ENCODE measurements around the gene PLPP6.

Gene PLPP6

GRCh38 chr9:4661611-4662010, 483 bp upstream of the PLPP6 start:
- Histone ChIP-seq H3K4me1 (ENCODE audit: control insufficient read depth, insufficient read depth, low read length) (peaks cover 16% of the 10 kb centered on the region), H3K9ac (ENCODE audit: low read length in 2 of 2) (peak overlapping the region; percentile 75 to 79), H3K4me3 (ENCODE audit: low read length in 2 of 2) (peak overlapping the region; percentile 80 to 83), H3K27ac (ENCODE audit: low read length) (peak overlapping the region; percentile 56), H3K27me3 (ENCODE audit: control insufficient read depth in 1 of 2, insufficient read depth in 2 of 2, low read length in 2 of 2) (no peaks in the 10 kb centered on the region), H3K36me3 (ENCODE audit: control insufficient read depth in 2 of 2, insufficient read depth in 2 of 2, low read length in 2 of 2) (no peaks in the 10 kb centered on the region), H3K9me3 (ENCODE audit: control insufficient read depth in 2 of 2, low read length in 2 of 2) (no peaks in the 10 kb centered on the region)

DNA sequence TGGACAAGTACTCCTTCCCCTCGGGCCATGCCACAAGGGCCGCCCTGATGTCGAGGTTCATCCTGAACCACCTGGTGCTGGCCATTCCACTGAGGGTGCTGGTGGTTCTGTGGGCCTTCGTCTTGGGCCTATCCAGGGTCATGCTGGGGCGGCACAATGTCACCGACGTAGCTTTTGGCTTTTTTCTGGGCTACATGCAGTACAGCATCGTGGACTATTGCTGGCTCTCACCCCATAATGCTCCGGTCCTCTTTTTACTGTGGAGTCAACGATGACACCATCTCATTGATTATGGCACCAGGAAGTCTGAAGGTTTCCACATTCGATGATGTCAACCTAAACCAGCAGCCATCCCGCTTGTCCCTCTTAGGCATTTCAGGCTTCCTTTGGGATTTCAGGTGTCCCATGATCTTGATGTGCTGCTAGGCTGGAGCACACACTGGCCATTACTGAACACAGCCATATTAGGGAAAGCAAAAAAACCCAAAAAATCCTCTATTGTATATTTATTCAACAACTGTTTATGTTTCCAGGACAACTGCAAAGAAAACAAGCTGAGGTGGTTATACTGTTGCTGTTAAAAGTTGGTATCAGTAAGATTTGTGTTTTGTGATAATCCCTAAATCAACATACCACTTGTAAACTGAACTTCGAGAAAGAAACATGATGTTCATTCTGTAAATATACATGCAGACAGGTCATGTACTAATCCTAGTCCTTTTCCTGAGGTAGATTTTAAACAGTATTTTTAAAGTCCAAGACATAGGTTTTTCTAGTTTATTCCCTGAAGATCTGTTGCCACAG, 1.1 kb downstream of the PLPP6 start:
- peak overlapping the region in 1 of 2 donors; percentile 9 for H3K9ac ChIP-seq (ENCODE audit: low read length in 2 of 2)
- no peaks in the 10 kb centered on the region for H3K9me3 ChIP-seq (ENCODE audit: control insufficient read depth in 2 of 2, low read length in 2 of 2)
- H3K27ac ChIP-seq (ENCODE audit: low read length), result peak overlapping the region; percentile 56
- H3K27me3 ChIP-seq (ENCODE audit: control insufficient read depth in 1 of 2, insufficient read depth in 2 of 2, low read length in 2 of 2), result no peaks in the 10 kb centered on the region
- peaks cover 16% of the 10 kb centered on the region for H3K4me1 ChIP-seq (ENCODE audit: control insufficient read depth, insufficient read depth, low read length)
- peak overlapping the region; percentile 80 to 83 for H3K4me3 ChIP-seq (ENCODE audit: low read length in 2 of 2)
- H3K36me3 ChIP-seq (ENCODE audit: control insufficient read depth in 2 of 2, insufficient read depth in 2 of 2, low read length in 2 of 2), result no peaks in the 10 kb centered on the region

DNA sequence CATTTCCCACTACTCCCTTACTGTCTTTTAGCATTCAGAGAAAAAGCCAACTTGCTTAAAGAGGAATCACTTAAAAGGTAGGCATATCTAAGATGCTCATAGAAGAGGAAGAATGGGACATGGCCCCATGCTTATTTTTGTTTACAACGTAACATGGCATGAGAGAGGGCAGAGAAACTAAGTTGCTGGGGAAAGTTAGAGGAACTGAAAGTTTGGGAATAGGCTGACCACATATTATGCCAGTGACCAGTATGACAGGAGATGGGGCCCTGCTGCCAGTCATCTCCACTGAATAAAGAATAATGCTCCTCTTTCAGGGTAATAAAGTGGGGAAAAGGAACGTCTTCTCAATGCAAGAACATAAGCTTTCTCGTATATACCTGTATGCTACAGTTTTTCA, 1.9 kb downstream of the PLPP6 start:
- no peaks in the 10 kb centered on the region for H3K9me3 ChIP-seq (ENCODE audit: control insufficient read depth in 2 of 2, low read length in 2 of 2)
- H3K4me1 ChIP-seq (ENCODE audit: control insufficient read depth, insufficient read depth, low read length), result peaks cover 16% of the 10 kb centered on the region
- no peaks in the 10 kb centered on the region for H3K36me3 ChIP-seq (ENCODE audit: control insufficient read depth in 2 of 2, insufficient read depth in 2 of 2, low read length in 2 of 2)
- H3K27ac ChIP-seq (ENCODE audit: low read length), result no peak overlapping the region
- no peak overlapping the region for H3K4me3 ChIP-seq (ENCODE audit: low read length in 2 of 2)
- H3K9ac ChIP-seq (ENCODE audit: low read length in 2 of 2), result no peak overlapping the region
- no peaks in the 10 kb centered on the region for H3K27me3 ChIP-seq (ENCODE audit: control insufficient read depth in 1 of 2, insufficient read depth in 2 of 2, low read length in 2 of 2)

DNA sequence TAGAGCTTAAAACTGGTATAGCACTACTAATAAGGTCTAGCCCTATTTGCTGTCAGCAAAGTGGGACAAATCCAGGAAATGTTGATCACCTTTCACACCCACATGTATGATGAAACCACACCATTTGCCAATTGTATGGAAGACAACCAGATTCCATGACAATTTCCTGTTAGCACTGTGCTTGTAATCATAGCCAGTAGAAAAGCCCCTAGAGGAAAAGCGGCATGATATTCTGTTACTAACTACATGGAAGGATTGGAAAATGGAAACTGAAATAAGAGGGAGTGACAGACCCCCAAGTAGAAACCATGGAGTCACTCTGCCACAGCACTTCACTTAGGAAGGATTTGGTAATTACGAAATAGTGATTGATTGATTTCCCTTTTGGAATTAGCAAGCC, 3.3 kb downstream of the PLPP6 start:
- Histone ChIP-seq H3K27ac (ENCODE audit: low read length) (no peak overlapping the region), H3K4me1 (ENCODE audit: control insufficient read depth, insufficient read depth, low read length) (peaks cover 16% of the 10 kb centered on the region), H3K9ac (ENCODE audit: low read length in 2 of 2) (no peak overlapping the region), H3K9me3 (ENCODE audit: control insufficient read depth in 2 of 2, low read length in 2 of 2) (no peaks in the 10 kb centered on the region), H3K27me3 (ENCODE audit: control insufficient read depth in 1 of 2, insufficient read depth in 2 of 2, low read length in 2 of 2) (no peaks in the 10 kb centered on the region), H3K4me3 (ENCODE audit: low read length in 2 of 2) (no peak overlapping the region), H3K36me3 (ENCODE audit: control insufficient read depth in 2 of 2, insufficient read depth in 2 of 2, low read length in 2 of 2) (no peaks in the 10 kb centered on the region)

DNA sequence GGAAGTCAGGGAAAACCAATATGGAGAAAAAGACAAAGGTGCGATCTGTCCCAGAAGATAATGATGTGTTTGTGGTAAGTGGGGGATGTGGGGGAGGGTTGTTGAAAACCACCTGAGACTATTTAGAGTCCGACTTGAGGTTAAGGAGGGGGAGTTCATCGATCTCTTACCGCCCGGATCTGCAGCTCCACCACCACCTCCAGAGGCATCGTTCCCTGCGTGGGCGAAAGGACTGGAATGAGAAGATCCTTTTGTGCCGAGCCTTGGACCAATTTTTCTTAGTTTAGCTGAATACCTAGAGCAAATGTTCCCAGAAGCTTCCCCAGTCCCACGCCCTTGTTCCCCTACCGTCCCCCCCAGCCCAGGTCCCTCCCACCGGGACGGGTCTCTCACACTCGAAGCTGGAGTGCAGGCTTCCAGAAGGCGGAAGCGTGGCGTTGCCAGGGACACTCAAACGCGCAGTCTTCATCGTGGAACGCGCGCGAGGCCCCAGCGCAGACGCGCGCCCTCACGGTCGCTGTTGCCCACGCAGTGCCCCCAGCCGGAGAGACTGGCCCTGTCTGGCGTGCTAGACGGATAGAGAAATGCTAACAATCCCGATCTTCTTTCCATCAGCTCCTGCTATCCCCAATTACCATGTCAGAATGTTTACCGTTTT, 4.1 kb downstream of the PLPP6 start, which contains the start of gene SPATA6L:
TSS of gene SPATA6L (minus strand) at position 439 of the 658 bp plus-strand sequence. CDS start at position 209, 230 bp downstream.
- Histone ChIP-seq H3K9me3 (ENCODE audit: control insufficient read depth in 2 of 2, low read length in 2 of 2) (no peaks in the 10 kb centered on the region), H3K27me3 (ENCODE audit: control insufficient read depth in 1 of 2, insufficient read depth in 2 of 2, low read length in 2 of 2) (no peaks in the 10 kb centered on the region), H3K4me3 (ENCODE audit: low read length in 2 of 2) (peak within 1 kb of the TSS; percentile 72 to 78), H3K4me1 (ENCODE audit: control insufficient read depth, insufficient read depth, low read length) (peaks cover 16% of the 10 kb centered on the region), H3K9ac (ENCODE audit: low read length in 2 of 2) (peak within 1 kb of the TSS; percentile 64 to 68), H3K27ac (ENCODE audit: low read length) (no peak within 1 kb of the TSS), H3K36me3 (ENCODE audit: control insufficient read depth in 2 of 2, insufficient read depth in 2 of 2, low read length in 2 of 2) (no peaks in the 10 kb centered on the region)

GRCh38 chr9:4667681-4668080, 5.6 kb downstream of the PLPP6 start:
- Histone ChIP-seq H3K27ac (ENCODE audit: low read length) (no peak overlapping the region), H3K4me3 (ENCODE audit: low read length in 2 of 2) (no peak overlapping the region), H3K9ac (ENCODE audit: low read length in 2 of 2) (no peak overlapping the region), H3K36me3 (ENCODE audit: control insufficient read depth in 2 of 2, insufficient read depth in 2 of 2, low read length in 2 of 2) (no peaks in the 10 kb centered on the region), H3K27me3 (ENCODE audit: control insufficient read depth in 1 of 2, insufficient read depth in 2 of 2, low read length in 2 of 2) (no peaks in the 10 kb centered on the region), H3K9me3 (ENCODE audit: control insufficient read depth in 2 of 2, low read length in 2 of 2) (no peaks in the 10 kb centered on the region), H3K4me1 (ENCODE audit: control insufficient read depth, insufficient read depth, low read length) (peaks cover 8% of the 10 kb centered on the region)

DNA sequence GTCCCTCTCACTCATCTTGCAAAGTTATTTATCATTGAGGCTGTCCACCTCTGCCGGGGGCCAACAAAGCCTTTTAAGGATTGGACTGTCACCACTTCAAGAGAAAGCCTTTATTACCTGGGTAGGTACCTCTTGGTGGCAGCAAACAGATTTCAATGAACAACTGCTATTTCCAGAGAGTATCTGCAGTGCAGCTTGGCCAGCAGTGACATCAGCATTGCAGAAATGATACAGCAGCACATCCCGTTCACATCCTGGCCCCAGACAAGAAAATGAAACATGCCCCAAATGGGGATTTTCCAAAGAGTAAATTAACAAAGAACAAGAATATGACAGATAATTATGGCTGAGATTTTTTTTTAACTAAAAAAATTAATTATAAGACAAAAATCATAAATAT, 6.5 kb downstream of the PLPP6 start:
- H3K27me3 ChIP-seq (ENCODE audit: control insufficient read depth in 1 of 2, insufficient read depth in 2 of 2, low read length in 2 of 2), result no peaks in the 10 kb centered on the region

GRCh38 chr9:4669890-4670289, 7.8 kb downstream of the PLPP6 start:
- no peaks in the 10 kb centered on the region for H3K27me3 ChIP-seq (ENCODE audit: control insufficient read depth in 1 of 2, insufficient read depth in 2 of 2, low read length in 2 of 2)

More for the DNA sequence above, 6.5 kb downstream of the PLPP6 start:
- H3K36me3 ChIP-seq (ENCODE audit: control insufficient read depth in 2 of 2, insufficient read depth in 2 of 2, low read length in 2 of 2), result no peaks in the 10 kb centered on the region
- no peak overlapping the region for H3K27ac ChIP-seq (ENCODE audit: low read length)
- H3K4me1 ChIP-seq (ENCODE audit: control insufficient read depth, insufficient read depth, low read length), result peaks cover 3% of the 10 kb centered on the region
- H3K4me3 ChIP-seq (ENCODE audit: low read length in 2 of 2), result no peak overlapping the region
- no peak overlapping the region for H3K9ac ChIP-seq (ENCODE audit: low read length in 2 of 2)
- H3K9me3 ChIP-seq (ENCODE audit: control insufficient read depth in 2 of 2, low read length in 2 of 2), result no peaks in the 10 kb centered on the region

DNA sequence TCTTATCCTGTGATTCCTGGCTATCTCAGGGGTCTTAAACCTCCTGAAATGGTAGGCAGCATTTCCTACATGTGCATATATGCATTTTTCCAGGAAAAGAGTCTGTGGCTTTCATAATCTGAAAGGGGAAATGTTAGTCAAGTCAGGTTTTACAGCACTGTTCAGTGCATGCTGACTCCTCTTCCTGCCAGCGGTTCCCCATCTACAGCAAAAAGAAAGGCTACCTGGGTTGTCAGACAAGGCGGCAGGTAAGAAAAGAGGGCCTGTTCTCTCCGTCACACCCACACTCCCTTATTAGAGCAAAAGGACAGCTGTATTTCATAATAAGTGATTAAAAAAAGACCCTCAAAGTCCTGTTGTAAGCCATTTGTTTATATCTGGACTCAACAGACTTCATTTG, 8.5 kb downstream of the PLPP6 start:
- no peak overlapping the region for H3K9ac ChIP-seq (ENCODE audit: low read length in 2 of 2)
- H3K27me3 ChIP-seq (ENCODE audit: control insufficient read depth in 1 of 2, insufficient read depth in 2 of 2, low read length in 2 of 2), result no peaks in the 10 kb centered on the region

More at GRCh38 chr9:4669890-4670289, 7.8 kb downstream of the PLPP6 start:
- Histone ChIP-seq H3K9me3 (ENCODE audit: control insufficient read depth in 2 of 2, low read length in 2 of 2) (no peaks in the 10 kb centered on the region), H3K4me3 (ENCODE audit: low read length in 2 of 2) (no peak overlapping the region), H3K4me1 (ENCODE audit: control insufficient read depth, insufficient read depth, low read length) (peaks cover 3% of the 10 kb centered on the region), H3K27ac (ENCODE audit: low read length) (no peak overlapping the region), H3K36me3 (ENCODE audit: control insufficient read depth in 2 of 2, insufficient read depth in 2 of 2, low read length in 2 of 2) (no peaks in the 10 kb centered on the region), H3K9ac (ENCODE audit: low read length in 2 of 2) (no peak overlapping the region)

DNA sequence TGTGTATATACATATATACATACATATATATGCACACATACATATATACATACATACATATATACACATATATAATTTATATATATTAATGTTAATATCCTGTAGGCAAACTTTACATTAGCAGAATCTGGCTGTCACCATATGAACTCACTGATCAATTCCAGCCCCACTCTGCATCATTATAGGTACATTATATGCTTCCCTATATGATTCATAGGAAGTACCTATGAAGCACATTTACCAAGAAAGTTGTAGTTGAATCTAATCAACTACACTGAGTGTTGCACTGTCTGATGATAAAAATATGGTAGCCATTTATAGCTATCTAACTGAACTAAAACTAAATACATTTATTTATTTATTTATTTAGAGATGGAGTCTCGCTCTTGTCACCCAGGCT, 9.6 kb downstream of the PLPP6 start:
- Histone ChIP-seq H3K9me3 (ENCODE audit: control insufficient read depth in 2 of 2, low read length in 2 of 2) (no peaks in the 10 kb centered on the region), H3K4me1 (ENCODE audit: control insufficient read depth, insufficient read depth, low read length) (no peaks in the 10 kb centered on the region), H3K27me3 (ENCODE audit: control insufficient read depth in 1 of 2, insufficient read depth in 2 of 2, low read length in 2 of 2) (no peaks in the 10 kb centered on the region), H3K9ac (ENCODE audit: low read length in 2 of 2) (no peak overlapping the region), H3K27ac (ENCODE audit: low read length) (no peak overlapping the region), H3K4me3 (ENCODE audit: low read length in 2 of 2) (no peak overlapping the region), H3K36me3 (ENCODE audit: control insufficient read depth in 2 of 2, insufficient read depth in 2 of 2, low read length in 2 of 2) (no peaks in the 10 kb centered on the region)

More for the DNA sequence above, 8.5 kb downstream of the PLPP6 start:
- Histone ChIP-seq H3K4me1 (ENCODE audit: control insufficient read depth, insufficient read depth, low read length) (peaks cover 3% of the 10 kb centered on the region), H3K36me3 (ENCODE audit: control insufficient read depth in 2 of 2, insufficient read depth in 2 of 2, low read length in 2 of 2) (no peaks in the 10 kb centered on the region), H3K4me3 (ENCODE audit: low read length in 2 of 2) (no peak overlapping the region), H3K9me3 (ENCODE audit: control insufficient read depth in 2 of 2, low read length in 2 of 2) (no peaks in the 10 kb centered on the region), H3K27ac (ENCODE audit: low read length) (no peak overlapping the region)

GRCh38 chr9:4674783-4675182, 12.7 kb downstream of the PLPP6 start:
- H3K27ac ChIP-seq (ENCODE audit: low read length), result no peak overlapping the region
- H3K36me3 ChIP-seq (ENCODE audit: control insufficient read depth in 2 of 2, insufficient read depth in 2 of 2, low read length in 2 of 2), result no peaks in the 10 kb centered on the region
- no peaks in the 10 kb centered on the region for H3K4me1 ChIP-seq (ENCODE audit: control insufficient read depth, insufficient read depth, low read length)
- H3K9ac ChIP-seq (ENCODE audit: low read length in 2 of 2), result no peak overlapping the region
- no peaks in the 10 kb centered on the region for H3K9me3 ChIP-seq (ENCODE audit: control insufficient read depth in 2 of 2, low read length in 2 of 2)
- no peak overlapping the region for H3K4me3 ChIP-seq (ENCODE audit: low read length in 2 of 2)
- no peaks in the 10 kb centered on the region for H3K27me3 ChIP-seq (ENCODE audit: control insufficient read depth in 1 of 2, insufficient read depth in 2 of 2, low read length in 2 of 2)

All from stomach smooth muscle (tissue), 2 donors.